GM18517 (cell line): ENCODE results near the gene P2RY2.

ENCODE experiments used
- ATAC-seq: cut with Tn5 transposase; IDR thresholded peaks from one replicate; pipeline ENCODE4 v1.9.1; 2021; ENCODE audit warnings: mild to moderate bottlenecking, moderate library complexity; ENCODE audit not compliant: unreplicated experiment

The P2RY2 gene

GRCh38 chr11:73218106-73218829 lies at the start of gene P2RY2:
TSS of gene P2RY2 (plus strand) at chr11:73218281. CDS start at chr11:73234160, 15,879 bp downstream.
- ATAC-seq = no peak

DNA sequence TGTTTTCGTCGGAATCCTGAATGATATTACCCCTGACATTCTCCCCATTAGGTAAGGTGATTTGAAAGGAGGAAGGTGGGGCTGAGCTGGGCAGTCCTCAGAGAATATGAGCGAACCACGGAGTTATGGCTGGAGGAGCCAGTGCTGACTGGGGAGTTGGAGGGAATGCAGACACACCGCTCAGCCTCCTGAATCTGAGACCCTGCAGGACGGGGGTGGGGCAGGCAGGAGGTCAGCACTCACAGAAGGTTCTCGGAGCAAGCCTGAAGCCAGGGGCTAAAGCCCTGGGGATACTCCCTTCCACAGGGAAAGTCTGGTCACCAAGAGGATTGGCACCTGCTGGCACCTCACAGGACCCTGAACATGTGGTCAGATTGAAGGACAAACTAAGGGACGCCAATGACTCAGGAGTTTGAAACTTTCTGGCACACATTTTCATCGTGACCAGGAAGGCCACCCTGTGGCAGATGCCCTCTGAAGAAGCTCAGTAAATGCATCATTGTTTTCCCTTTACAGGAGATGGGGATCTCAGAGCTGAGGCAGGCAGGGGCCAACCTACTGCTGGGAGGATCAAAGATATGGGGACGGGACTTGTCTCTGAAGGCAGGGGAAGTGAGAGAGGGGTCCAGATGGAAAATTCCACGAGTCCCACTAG lies 49.0 kb upstream of the P2RY2 start:
- no peak for ATAC-seq

GRCh38 chr11:73170140-73170539 lies 47.9 kb upstream of the P2RY2 start:
- ATAC-seq = no peak

DNA sequence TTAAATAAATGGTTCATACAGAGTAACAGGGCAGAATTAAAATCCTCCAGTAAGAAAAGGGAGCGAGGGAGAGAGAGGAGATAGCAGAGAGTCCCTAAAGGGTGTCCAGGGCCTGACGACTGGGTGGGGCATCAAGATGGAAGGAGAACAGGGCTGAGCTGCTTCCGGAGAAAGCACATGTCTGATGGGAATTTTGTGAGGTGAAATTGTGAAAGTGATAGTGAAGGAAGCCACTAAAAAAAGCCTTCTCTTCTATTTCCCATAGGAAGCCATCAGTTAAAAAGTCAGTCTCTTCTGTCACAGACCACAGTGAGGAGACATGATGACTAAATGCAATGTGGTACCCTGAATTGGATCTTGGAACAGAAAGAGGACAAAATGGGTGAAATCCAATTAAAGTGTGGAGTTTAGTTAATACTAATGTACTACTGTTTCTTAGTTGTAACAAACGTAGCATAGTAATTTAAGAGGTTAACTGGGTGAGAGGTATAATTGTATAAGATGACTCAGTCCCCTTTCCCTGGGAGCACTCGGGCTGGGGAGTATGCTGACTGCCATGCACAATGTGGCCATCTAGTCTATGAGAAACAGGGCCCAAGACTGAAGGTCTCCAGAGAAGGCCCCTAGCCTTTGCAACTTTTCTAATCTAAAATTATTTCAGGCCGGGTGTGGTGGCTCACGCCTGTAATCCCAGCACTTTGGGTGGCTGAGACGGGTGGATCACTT lies 46.5 kb upstream of the P2RY2 start:
- ATAC-seq = no peak

DNA sequence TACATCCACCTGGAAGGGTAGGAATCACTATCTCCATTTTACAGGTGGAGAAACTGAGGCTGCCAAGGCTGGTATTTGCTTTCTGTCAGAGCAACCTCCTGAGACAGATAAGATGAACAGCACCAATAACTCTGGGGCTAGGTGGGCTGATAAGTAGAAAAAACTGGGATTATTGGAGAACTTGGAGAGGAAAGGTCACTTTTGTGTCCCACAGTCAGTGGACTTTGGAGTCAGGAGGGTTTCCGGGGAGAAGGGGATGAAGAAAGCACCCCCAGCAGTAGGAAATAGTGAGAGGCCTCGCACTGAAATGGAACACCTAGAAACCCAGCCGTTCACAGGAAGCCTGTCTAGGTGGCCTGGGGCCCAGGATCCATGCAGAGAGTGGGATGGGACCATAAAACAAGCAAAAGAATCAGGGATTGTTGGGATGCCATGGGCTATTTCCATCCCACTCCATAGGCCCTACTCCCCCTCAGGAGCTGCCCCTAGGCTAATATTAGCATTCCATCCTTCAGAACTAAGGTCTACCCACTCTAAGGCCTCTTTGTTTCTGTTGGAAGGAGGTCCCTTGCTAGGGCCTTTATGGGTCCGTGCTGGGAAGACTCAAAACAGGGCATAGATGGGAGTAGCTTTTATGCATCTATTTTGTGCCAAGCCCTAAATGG lies 45.0 kb upstream of the P2RY2 start:
- ATAC-seq = no peak

- no peak for ATAC-seq
Measured at GRCh38 chr11:73173755-73174494, 44.2 kb upstream of the P2RY2 start.

DNA sequence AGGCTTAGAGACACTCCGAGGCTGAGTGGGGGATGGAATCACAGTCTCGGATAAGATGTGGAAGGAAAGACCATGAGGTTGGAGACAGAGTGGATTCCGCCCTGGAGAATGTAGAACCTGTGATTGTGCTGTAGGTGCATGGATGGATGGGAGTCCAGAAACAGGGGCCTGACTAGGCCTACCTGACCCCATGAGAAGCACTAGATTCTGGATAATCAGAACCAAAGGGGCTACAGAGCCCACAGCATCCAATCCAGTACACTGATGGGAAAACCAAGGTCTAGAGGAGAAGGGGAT lies 43.6 kb upstream of the P2RY2 start:
- ATAC-seq = no peak

- no peak for ATAC-seq
Measured at GRCh38 chr11:73175551-73176144, 42.4 kb upstream of the P2RY2 start.

DNA sequence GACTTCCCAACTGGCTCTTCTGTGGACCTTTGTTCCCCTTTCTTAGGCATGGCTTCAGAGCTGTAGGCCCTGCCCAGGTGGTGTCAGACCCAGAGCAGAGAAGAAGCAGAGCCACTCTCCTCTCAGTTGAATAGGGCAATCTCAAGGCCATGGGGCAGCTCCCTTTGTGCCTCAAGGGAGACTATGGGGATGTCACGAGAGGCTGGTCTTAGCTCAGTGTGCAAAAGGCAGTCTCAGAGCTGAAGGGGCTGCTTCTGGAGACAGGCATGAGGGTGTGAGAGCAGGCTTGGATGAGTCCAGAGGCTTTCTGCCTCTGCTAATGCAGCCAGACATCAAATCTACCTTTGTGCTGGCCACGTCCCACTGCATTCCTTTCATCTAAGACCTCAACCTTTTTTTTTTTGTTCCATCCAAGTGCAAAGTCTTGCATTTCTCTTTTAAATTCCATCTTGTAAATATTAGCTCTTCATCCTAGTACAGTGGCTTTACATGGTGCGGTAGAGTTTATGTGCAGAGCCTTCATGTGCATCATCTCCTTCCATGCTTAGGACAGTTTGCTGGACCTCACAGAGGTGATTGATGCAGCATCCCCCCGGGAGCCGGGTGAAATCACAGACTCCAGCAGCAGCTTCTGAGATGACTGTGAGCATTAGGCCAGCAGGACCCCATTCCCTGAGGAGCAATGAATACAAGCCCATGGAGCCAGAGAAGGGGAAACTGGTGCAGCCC lies 41.8 kb upstream of the P2RY2 start:
- ATAC-seq = no peak

DNA sequence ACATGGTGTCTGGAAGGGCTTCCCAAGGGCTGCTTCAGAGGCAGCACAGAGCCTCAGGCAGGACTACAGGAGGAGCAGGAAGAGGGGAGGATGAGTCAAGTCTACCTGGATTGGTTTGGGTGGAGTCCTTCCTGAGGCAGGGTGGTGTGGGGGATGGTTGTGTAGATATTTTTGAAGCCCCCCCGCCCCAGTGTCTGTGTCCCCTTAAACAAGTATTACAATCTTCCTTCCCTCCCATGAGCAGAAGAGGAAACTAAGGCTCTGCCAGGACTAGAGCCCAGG lies 41.3 kb upstream of the P2RY2 start:
- no peak for ATAC-seq

DNA sequence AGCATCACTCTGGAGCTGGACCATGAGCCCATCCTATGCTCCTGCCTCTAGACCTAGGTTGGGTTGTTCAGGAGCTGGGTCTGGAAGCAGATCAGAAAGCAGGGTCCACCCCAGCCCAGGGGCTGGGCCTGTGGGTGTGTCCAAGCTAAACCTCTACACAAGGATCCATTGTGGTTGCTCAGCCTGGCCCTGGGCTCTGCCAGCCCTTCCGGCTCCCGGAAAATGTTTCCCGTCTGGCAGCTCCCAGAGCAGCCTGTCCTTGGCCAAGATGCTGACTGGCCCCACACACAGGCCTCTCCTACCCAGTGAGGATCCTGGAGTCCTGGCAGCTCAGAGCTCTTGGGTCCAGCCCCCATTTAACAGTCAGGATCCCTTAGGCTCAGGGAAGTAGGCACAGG lies 40.7 kb upstream of the P2RY2 start:
- ATAC-seq = no peak

- peak; percentile 78 for ATAC-seq
Measured at GRCh38 chr11:73177778-73178539, 40.1 kb upstream of the P2RY2 start.

DNA sequence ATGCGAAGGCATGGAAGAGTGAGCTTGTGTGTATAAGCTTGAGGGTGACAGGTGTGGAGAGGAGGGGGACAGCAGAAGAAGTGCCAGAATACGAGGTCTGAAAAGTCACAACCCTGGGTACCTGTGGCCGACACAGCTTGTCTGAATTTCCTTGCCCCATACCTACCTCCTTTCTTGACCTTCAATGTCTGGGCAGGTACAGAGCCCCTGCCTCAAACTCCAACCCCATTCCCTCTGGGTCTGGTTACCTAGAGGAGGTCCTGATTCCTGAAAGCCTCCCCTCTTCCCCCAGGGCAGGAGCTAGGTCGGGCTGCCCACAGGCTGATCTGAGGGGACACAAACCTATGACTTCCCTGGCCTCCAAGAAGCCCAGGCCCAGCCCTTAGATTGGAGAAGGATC lies 39.4 kb upstream of the P2RY2 start:
- ATAC-seq = no peak

GRCh38 chr11:73182824-73183321 lies 35.2 kb upstream of the P2RY2 start:
- ATAC-seq = no peak

DNA sequence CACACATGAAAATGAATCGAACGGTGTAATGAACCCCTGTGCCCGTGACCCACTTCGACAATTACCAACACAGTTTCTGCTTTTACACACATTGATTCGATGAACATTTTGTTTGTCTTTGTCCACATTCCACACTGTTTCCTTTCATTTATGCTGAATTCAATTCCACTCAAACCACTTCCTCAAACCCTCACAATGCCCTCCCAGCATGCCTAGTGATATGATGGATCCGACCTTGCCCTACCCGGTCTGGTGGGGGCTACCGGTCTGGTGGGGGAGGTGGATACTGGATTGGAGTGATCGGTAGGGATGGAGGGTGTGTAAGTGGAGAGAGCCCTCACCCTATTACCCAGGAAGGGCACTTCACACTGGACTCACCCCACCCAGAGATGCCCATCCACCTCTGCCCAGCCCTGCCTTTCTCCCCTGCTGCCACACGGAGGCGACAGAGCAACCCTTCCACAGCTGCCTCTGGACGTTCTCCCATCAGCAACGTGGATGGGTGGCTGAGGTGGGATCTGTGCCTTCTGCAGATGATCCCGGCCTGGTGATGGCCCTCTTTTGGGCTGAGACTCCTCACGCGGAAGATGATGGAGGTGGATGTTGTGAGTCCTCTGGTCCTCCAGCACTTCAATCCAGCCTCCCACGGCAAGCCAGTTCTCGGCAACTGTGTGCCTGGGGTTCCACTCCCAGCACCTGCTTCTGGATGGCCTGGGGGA lies 33.0 kb upstream of the P2RY2 start:
- no peak for ATAC-seq

GRCh38 chr11:73185680-73186293 lies 32.3 kb upstream of the P2RY2 start:
- ATAC-seq = no peak

- ATAC-seq = no peak
Measured at GRCh38 chr11:73186294-73186850, 31.7 kb upstream of the P2RY2 start.

GRCh38 chr11:73186886-73187285 lies 31.2 kb upstream of the P2RY2 start:
- no peak for ATAC-seq
